Endothelial cell of umbilical vein (primary cell): Measurements from ENCODE around the gene PRSS21.

Experiments
- CTCF ChIP-seq, 2 donors: IDR thresholded peaks; 1 replicate in 1 of 2; 2 replicates in 1 of 2; pipeline ENCODE4 v1.5.1; 2011; ENCODE audit warnings: low read length in 2 of 2, mild to moderate bottlenecking in 2 of 2, moderate library complexity in 2 of 2, control low read depth in 1 of 2, inconsistent platforms in 1 of 2, low read depth in 1 of 2; ENCODE audit not compliant: insufficient read depth in 1 of 2; ENCODE audit errors: extremely low read depth in 1 of 2
- EZH2 ChIP-seq: IDR thresholded peaks from 2 replicates; pipeline ENCODE4 v1.6.1; 2012; ENCODE audit warnings: borderline replicate concordance, low read depth, mild to moderate bottlenecking, moderate library complexity, low read length, inconsistent platforms; ENCODE audit not compliant: severe bottlenecking
- FOS ChIP-seq: IDR thresholded peaks from 2 replicates; pipeline ENCODE4 v1.6.1; 2011; ENCODE audit warnings: mild to moderate bottlenecking, low read length, moderate library complexity, borderline replicate concordance; ENCODE audit not compliant: insufficient read depth
- JUN ChIP-seq: IDR thresholded peaks from 2 replicates; pipeline ENCODE4 v1.6.1; 2011; ENCODE audit warnings: borderline replicate concordance, low read depth; ENCODE audit not compliant: insufficient read length, insufficient read depth
- MYC ChIP-seq: IDR thresholded peaks from one replicate; pipeline ENCODE4 v1.6.1; 2011; ENCODE audit warnings: mild to moderate bottlenecking, low read depth, low read length
- POLR2A ChIP-seq: IDR thresholded peaks from 2 replicates; pipeline ENCODE4 v1.6.1; 2012; ENCODE audit warnings: low read depth, mild to moderate bottlenecking, control low read depth, low read length
- POLR2AphosphoS5 ChIP-seq: IDR thresholded peaks from 2 replicates; pipeline ENCODE4 v1.6.1; 2012; ENCODE audit warnings: low read depth, mild to moderate bottlenecking, control low read depth, low read length, moderate library complexity; ENCODE audit not compliant: insufficient read depth

- TF ChIP-seq CTCF (IDR thresholded peaks at IDR 0.05; ENCODE audit: extremely low read depth in 1 of 2, insufficient read depth in 1 of 2, low read depth in 1 of 2, low read length in 2 of 2) (no peak), JUN (no peak), POLR2A (no peak), EZH2 (no peak), FOS (no peak), MYC (no peak), POLR2AphosphoS5 (no peak)
These were observed 25.9 kb upstream of the PRSS21 start for GRCh38 chr16:2791174-2791573.
